GM19043 (cell line): ENCODE measurements around the gene AFF3.

Experiments
- ATAC-seq: cut with Tn5 transposase; IDR thresholded peaks from one replicate; pipeline ENCODE4 v1.9.1; 2021; ENCODE audit warnings: low read depth; ENCODE audit not compliant: unreplicated experiment

Gene AFF3

GRCh38 chr2:100072503-100072902 lies 69.9 kb downstream of the AFF3 start:
- ATAC-seq: no peak

GRCh38 chr2:100071335-100072043 lies 70.9 kb downstream of the AFF3 start:
- no peak for ATAC-seq

- no peak for ATAC-seq
These were observed 72.3 kb downstream of the AFF3 start for GRCh38 chr2:100070078-100070477.

- ATAC-seq: no peak
These were observed 74.0 kb downstream of the AFF3 start for GRCh38 chr2:100068395-100068794.

- no peak for ATAC-seq
These were observed 74.6 kb downstream of the AFF3 start for GRCh38 chr2:100067784-100068183.

- no peak for ATAC-seq
These were observed 75.5 kb downstream of the AFF3 start for GRCh38 chr2:100066856-100067255.

- no peak for ATAC-seq
These were observed 76.1 kb downstream of the AFF3 start for GRCh38 chr2:100066246-100066645.

- ATAC-seq: no peak
These were observed 77.6 kb downstream of the AFF3 start for GRCh38 chr2:100064592-100065428.

GRCh38 chr2:100064165-100064564 lies 78.2 kb downstream of the AFF3 start:
- no peak for ATAC-seq

- ATAC-seq: no peak
These were observed 78.9 kb downstream of the AFF3 start for GRCh38 chr2:100063459-100063953.

GRCh38 chr2:100062336-100062735 lies 80.1 kb downstream of the AFF3 start:
- ATAC-seq: no peak

- no peak for ATAC-seq
These were observed 81.5 kb downstream of the AFF3 start for GRCh38 chr2:100060875-100061274.

- no peak for ATAC-seq
These were observed 82.8 kb downstream of the AFF3 start for GRCh38 chr2:100059638-100060037.

- ATAC-seq: no peak
These were observed 84.5 kb downstream of the AFF3 start for GRCh38 chr2:100057901-100058261.

GRCh38 chr2:100054426-100054825 lies 88.0 kb downstream of the AFF3 start:
- ATAC-seq: no peak

- ATAC-seq: no peak
These were observed 89.1 kb downstream of the AFF3 start for GRCh38 chr2:100053087-100053885.

GRCh38 chr2:100052650-100053049 lies 89.7 kb downstream of the AFF3 start:
- no peak for ATAC-seq

GRCh38 chr2:100051253-100051652 lies 91.1 kb downstream of the AFF3 start:
- ATAC-seq: no peak

- no peak for ATAC-seq
These were observed 91.7 kb downstream of the AFF3 start for GRCh38 chr2:100050685-100051084.

GRCh38 chr2:100046961-100047947 lies 95.1 kb downstream of the AFF3 start:
- no peak for ATAC-seq
